Effector memory CD8-positive, alpha-beta T cell (primary cell): ENCODE results near the gene ARFGAP2.

Source experiments
- ATAC-seq: fragments of 150-1000 bp; cut with Tn5 transposase; replicated peaks from 2 replicates; pipeline ENCODE4 v1.10.0; 2021; ENCODE audit warnings: mild to moderate bottlenecking, moderate library complexity
- DNase-seq, 3 experiments: peaks; one replicate each; pipeline ENCODE4 v3.0.0; 2021
- H3K27ac Mint-ChIP-seq, 2 donors: one replicate each; pipeline ENCODE4 v1.8.0; 2022; ENCODE audit warnings: mild to moderate bottlenecking in 2 of 2, mixed read lengths in 2 of 2, moderate library complexity in 2 of 2
- H3K27me3 Mint-ChIP-seq, 2 donors: one replicate each; pipeline ENCODE4 v1.8.0; 2022; ENCODE audit warnings: mixed read lengths in 2 of 2
- H3K36me3 Mint-ChIP-seq: one replicate; pipeline ENCODE4 v1.8.0; 2022; ENCODE audit warnings: mild to moderate bottlenecking, moderate library complexity, mixed read lengths; ENCODE audit not compliant: insufficient read depth
- H3K4me1 Mint-ChIP-seq, 2 donors: one replicate each; pipeline ENCODE4 v1.8.0; 2022; ENCODE audit warnings: low read depth in 2 of 2, mixed read lengths in 2 of 2
- H3K4me3 Mint-ChIP-seq, 2 donors: one replicate each; pipeline ENCODE4 v1.8.0; 2022; ENCODE audit warnings: mild to moderate bottlenecking in 2 of 2, mixed read lengths in 2 of 2, moderate library complexity in 2 of 2
- H3K9me3 Mint-ChIP-seq, 2 donors: one replicate each; pipeline ENCODE4 v1.8.0; 2022; ENCODE audit warnings: mixed read lengths in 2 of 2

ARFGAP2 gene

DNA sequence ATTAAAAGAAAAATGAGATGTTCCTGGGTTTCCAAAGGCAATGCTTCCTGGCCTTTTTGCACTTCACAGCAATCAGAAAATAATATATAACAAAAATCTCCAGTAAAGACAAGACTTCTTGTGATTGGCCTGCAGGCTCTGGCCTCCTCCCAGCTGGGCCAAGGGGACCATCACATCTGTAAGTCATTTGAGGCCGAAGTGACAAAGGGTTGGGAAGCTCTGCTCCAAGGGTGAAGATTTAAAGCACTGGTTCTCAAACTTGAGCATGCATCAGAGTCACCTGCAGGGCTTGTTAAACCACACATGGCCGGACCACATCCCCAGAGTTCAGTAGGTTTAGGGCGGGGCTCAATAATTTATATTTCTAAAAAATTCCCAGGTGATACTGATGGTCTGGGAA lies 32.1 kb downstream of the ARFGAP2 start:
- no peak for ATAC-seq
- no peaks in the 10 kb centered on the region for H3K4me1 Mint-ChIP-seq
- no peaks in the 10 kb centered on the region for H3K36me3 Mint-ChIP-seq
- H3K4me3 Mint-ChIP-seq = no peak overlapping the region
- DNase-seq = no peak
- H3K9me3 Mint-ChIP-seq = no peaks in the 10 kb centered on the region
- no peaks in the 10 kb centered on the region for H3K27me3 Mint-ChIP-seq
- no peak overlapping the region for H3K27ac Mint-ChIP-seq

DNA sequence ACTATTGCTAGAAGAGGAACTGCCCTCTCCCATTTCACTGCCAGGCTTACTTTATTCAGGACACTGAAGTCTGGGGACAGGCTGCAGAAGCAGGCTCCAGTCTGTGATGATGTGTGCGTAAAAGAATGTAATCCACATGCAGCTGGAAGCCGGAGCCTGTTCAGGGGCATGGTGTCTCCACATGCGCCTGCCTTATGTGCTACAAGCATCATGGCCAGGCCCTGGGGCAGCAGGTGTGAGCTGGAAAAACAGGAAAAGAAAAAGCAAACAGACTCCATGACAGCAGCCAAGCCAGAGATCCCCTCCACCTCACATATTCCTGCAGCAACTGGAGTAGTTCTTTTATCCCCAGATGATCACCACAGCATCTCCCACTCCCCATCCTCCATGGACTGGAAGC lies 33.4 kb downstream of the ARFGAP2 start:
- no peaks in the 10 kb centered on the region for H3K36me3 Mint-ChIP-seq
- no peaks in the 10 kb centered on the region for H3K9me3 Mint-ChIP-seq
- no peaks in the 10 kb centered on the region for H3K4me1 Mint-ChIP-seq
- peak overlapping the region in 1 of 2 donors; percentile 46 for H3K27ac Mint-ChIP-seq
- no peak for DNase-seq
- H3K4me3 Mint-ChIP-seq = no peak overlapping the region
- H3K27me3 Mint-ChIP-seq = no peaks in the 10 kb centered on the region
- no peak for ATAC-seq

DNA sequence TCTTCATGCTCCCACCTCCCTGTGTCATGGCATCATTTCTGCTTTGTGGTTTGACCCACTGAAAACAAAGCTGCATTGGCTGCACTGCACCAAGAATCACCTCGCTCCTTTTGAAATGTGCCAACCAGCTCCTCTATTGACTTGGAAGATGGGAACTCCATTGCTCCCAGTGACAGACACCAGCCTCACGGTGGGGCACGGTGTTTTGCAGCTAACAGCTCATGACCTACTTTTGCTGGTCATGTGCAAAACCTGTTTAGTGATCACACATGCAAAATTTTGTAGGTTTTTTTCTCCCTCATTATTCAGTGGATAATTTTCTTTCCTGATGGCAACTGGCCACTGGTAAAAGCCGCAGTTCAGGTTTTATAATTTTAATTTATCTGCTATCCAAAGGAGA lies 36.8 kb downstream of the ARFGAP2 start:
- Mint-ChIP-seq H3K36me3 (no peaks in the 10 kb centered on the region), H3K9me3 (no peaks in the 10 kb centered on the region), H3K27me3 (no peaks in the 10 kb centered on the region), H3K4me1 (no peaks in the 10 kb centered on the region), H3K4me3 (no peak overlapping the region), H3K27ac (no peak overlapping the region)
- DNase-seq (no peak), ATAC-seq (no peak)

DNA sequence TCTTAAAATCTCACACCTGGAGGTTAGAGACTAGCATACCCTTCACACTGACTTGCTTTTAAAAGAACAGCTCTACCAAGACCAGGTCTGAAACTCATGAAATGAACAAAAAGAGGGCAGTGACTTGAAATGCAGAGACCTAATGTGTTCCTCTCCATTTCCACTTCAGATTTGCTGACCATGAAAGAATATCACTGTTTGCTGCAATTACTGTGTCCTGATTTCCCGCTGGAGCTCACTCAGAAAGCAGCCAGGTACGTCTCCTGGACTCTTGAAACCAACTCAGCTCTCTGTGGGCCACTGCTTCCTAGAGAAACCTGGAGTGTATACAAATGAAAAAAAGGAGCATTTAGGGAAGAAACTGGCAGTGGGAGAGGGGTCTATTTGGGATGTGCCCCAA lies 39.2 kb downstream of the ARFGAP2 start:
- Mint-ChIP-seq H3K27me3 (no peaks in the 10 kb centered on the region), H3K27ac (no peak overlapping the region), H3K4me1 (no peaks in the 10 kb centered on the region), H3K9me3 (no peaks in the 10 kb centered on the region), H3K4me3 (no peak overlapping the region), H3K36me3 (no peaks in the 10 kb centered on the region)
- DNase-seq = no peak
- ATAC-seq = no peak

DNA sequence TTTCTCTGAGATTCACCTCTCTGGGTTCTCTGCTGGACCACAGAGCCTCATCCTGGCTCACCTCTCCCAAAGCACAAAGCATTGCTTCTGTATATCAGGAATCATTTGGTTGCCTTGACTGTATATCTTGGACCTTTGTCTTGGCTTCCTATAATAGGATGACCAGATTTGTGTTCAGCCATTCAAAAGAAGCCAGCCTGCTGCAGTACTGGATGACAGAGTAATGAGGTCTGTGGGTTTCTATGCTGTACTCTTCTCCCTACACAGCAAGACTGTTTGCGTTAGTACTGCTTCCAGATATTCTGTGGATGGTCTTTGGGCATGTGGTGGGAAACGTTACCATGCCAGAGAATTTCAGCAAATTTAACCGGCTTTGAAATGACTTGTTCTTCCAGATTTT lies 39.8 kb downstream of the ARFGAP2 start:
- no peaks in the 10 kb centered on the region for H3K9me3 Mint-ChIP-seq
- ATAC-seq = no peak
- no peaks in the 10 kb centered on the region for H3K36me3 Mint-ChIP-seq
- no peaks in the 10 kb centered on the region for H3K4me1 Mint-ChIP-seq
- no peak for DNase-seq
- no peak overlapping the region for H3K27ac Mint-ChIP-seq
- H3K27me3 Mint-ChIP-seq = no peaks in the 10 kb centered on the region
- no peak overlapping the region for H3K4me3 Mint-ChIP-seq

DNA sequence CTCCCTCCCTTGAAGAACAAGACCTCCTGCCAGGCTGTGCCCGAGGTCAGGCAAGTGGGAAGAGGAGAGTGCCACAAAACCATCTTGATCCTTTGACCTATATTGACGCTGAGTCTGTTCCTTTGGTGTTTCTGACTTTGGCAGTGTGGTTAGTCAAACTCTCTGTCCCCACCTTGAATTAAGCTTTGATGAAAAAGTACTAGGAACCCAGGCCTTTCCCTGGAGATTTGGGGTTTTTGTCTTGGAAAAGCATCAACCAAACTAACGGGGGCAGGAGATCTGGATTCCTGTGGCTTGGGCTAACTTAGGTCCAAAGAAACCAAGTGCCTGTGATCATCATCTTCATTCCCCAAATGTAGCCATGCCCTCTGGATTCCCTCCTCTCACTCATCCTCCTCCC lies 40.4 kb downstream of the ARFGAP2 start:
- H3K27ac Mint-ChIP-seq = no peak overlapping the region
- no peaks in the 10 kb centered on the region for H3K4me1 Mint-ChIP-seq
- no peaks in the 10 kb centered on the region for H3K36me3 Mint-ChIP-seq

DNA sequence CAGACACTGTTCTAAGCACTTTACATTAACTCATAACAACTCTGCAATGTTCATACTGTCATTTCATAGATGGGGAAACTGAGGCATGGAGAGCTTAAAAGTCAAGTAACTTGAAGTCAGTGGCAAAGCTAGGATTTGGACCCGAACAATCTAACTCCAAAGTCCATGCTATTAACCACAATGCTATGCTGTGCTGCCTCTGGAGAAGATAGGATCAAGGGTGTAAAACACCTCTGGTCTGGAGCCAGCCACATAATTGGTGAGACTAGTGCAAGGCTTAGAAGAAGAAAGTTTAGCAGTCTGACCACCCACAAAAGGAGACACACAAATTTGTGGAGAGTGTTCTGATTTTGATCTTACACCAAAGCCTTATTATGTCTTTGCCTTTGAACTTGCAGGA lies 43.7 kb downstream of the ARFGAP2 start:
- ATAC-seq (no peak), DNase-seq (no peak)
- no peaks in the 10 kb centered on the region for H3K4me1 Mint-ChIP-seq
- no peak overlapping the region for H3K4me3 Mint-ChIP-seq
- no peaks in the 10 kb centered on the region for H3K9me3 Mint-ChIP-seq
- no peak overlapping the region for H3K27ac Mint-ChIP-seq
- H3K27me3 Mint-ChIP-seq = no peaks in the 10 kb centered on the region
- H3K36me3 Mint-ChIP-seq = no peaks in the 10 kb centered on the region

More for the DNA sequence above, 40.4 kb downstream of the ARFGAP2 start:
- Mint-ChIP-seq H3K4me3 (no peak overlapping the region), H3K9me3 (no peaks in the 10 kb centered on the region), H3K27me3 (no peaks in the 10 kb centered on the region)
- no peak for ATAC-seq
- DNase-seq = no peak

DNA sequence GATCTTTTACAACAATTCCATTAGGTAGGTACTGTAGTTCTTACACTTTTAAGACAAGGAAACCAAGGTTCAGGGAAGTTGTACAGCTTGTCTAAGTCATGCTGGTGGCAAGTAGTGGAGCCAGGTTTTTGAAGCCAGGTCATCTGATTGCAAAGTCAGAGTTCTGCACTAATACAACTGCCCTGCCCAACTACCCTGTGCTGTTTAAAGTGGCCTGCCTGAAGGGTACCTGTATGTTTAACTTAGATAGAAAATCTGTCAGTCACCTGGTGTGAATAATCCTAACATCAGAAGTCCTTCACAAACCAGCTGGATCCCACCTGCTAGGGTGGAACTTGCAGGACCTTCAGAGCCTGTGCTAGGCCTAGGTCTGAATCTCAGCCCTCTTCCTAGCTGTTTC lies 44.2 kb downstream of the ARFGAP2 start:
- DNase-seq (no peak), ATAC-seq (no peak)
- Mint-ChIP-seq H3K27me3 (no peaks in the 10 kb centered on the region), H3K36me3 (no peaks in the 10 kb centered on the region), H3K4me3 (no peak overlapping the region), H3K4me1 (no peaks in the 10 kb centered on the region), H3K27ac (no peak overlapping the region), H3K9me3 (no peaks in the 10 kb centered on the region)

DNA sequence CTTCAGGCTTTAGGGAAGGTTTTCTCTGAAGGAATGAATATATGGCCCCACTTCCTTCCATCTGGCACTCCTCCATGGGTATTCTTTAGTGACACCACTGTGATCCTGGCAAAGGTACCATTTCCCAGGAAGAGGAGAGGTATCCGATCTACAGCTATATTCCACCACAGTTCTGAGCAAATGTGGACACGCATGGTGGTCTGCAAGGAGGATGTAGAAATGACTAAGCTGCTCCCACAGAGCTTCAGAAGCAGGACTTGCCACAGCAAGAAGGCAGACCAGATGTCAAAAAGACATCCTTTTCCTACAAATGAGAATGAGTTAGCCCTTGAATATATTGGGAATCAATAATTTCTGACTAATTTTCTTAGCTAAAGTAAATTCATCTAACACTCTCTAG lies 45.5 kb downstream of the ARFGAP2 start:
- Mint-ChIP-seq H3K9me3 (no peaks in the 10 kb centered on the region), H3K27me3 (no peaks in the 10 kb centered on the region)

DNA sequence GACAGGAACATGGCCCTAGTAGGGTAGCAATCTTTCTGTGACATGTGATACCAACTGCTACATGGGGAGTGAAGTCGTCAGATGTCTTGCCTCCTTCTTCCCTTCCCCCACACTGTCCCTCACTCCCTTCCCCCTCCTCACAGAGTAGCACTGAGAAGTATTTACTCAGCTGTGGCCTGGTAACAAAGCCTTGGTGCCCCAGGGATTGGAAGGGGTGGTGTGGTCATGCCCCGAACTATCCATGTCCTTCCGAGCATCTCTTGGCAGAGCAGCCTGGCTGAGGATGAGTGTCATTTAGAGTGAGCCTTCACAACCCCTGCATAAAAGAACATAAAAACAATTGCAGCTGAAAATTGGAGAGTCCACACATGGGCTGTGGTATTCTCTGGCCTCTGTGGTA lies 46.1 kb downstream of the ARFGAP2 start:
- no peak for DNase-seq
- no peak overlapping the region for H3K27ac Mint-ChIP-seq
- H3K9me3 Mint-ChIP-seq = no peaks in the 10 kb centered on the region
- no peaks in the 10 kb centered on the region for H3K27me3 Mint-ChIP-seq
- H3K4me3 Mint-ChIP-seq = no peak overlapping the region
- no peaks in the 10 kb centered on the region for H3K4me1 Mint-ChIP-seq
- H3K36me3 Mint-ChIP-seq = no peaks in the 10 kb centered on the region
- no peak for ATAC-seq

More for the DNA sequence above, 45.5 kb downstream of the ARFGAP2 start:
- DNase-seq (no peak), ATAC-seq (no peak)
- Mint-ChIP-seq H3K36me3 (no peaks in the 10 kb centered on the region), H3K4me1 (no peaks in the 10 kb centered on the region), H3K27ac (no peak overlapping the region), H3K4me3 (no peak overlapping the region)

DNA sequence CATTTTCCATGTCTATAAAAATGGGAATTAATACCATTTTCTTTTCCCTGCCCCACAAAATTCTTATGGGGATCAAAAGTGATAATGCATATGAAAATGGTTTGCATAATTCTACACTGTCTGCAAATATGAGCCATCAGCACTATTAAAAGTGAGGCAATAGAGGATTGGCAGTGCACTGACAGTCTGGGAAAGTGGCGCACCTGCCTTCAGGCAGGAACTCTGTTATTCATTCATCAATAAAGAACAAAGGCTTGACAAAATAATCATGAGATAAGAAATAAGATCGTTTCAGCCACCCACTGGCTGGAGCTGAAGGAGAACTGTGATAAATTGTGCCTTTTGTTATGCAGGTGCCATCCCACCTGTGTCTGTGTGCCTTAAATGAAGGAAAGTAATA lies 49.5 kb downstream of the ARFGAP2 start:
- H3K27ac Mint-ChIP-seq = no peak overlapping the region
- peaks cover 3% of the 10 kb centered on the region for H3K36me3 Mint-ChIP-seq
- no peaks in the 10 kb centered on the region for H3K4me1 Mint-ChIP-seq
- ATAC-seq = no peak
- H3K27me3 Mint-ChIP-seq = no peaks in the 10 kb centered on the region
- DNase-seq = no peak
- no peak overlapping the region for H3K4me3 Mint-ChIP-seq
- H3K9me3 Mint-ChIP-seq = no peaks in the 10 kb centered on the region

DNA sequence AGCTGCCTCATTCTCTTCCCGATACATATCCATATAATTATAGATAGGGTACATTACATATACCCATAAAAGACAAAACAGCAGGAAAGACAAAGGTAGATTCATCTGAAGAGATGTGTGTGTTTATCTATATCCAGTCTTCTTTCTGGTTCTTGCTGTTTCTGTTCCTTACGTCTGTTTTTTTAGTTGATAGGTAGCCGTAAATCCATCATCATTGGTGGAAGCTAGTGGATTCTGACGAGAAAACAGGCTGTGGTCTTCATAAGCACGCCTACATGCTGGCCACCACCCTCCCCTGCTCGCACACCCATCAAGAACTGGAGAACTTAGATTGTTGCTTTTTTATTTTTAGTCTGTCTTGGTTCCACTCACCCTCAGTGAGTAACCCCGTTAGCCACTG lies 51.6 kb downstream of the ARFGAP2 start:
- Mint-ChIP-seq H3K4me1 (no peaks in the 10 kb centered on the region), H3K9me3 (no peaks in the 10 kb centered on the region), H3K4me3 (no peak overlapping the region), H3K36me3 (peaks cover 3% of the 10 kb centered on the region), H3K27ac (peak overlapping the region in 1 of 2 donors; percentile 17), H3K27me3 (no peaks in the 10 kb centered on the region)
- no peak for ATAC-seq
- no peak for DNase-seq

DNA sequence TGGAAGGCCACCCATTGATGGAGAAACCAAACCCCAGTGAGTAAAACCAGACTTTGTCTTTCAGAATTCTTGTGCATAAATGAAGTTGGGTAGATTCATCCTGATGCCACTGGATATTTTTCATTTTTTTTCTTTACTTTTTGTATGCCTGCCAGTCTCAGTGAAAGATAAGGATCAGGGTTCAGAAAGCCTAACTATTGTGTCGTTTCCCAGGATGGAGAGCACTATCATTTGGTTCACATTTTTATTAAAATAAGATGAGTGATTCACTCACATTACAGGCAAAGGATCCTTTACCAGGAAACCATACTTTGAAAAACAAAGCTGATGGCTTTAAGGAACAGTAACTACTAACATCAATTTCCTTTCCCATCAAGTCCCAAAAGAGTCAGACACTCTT lies 52.0 kb downstream of the ARFGAP2 start:
- H3K27ac Mint-ChIP-seq = no peak overlapping the region
- H3K4me1 Mint-ChIP-seq = no peaks in the 10 kb centered on the region
- H3K9me3 Mint-ChIP-seq = no peaks in the 10 kb centered on the region

DNA sequence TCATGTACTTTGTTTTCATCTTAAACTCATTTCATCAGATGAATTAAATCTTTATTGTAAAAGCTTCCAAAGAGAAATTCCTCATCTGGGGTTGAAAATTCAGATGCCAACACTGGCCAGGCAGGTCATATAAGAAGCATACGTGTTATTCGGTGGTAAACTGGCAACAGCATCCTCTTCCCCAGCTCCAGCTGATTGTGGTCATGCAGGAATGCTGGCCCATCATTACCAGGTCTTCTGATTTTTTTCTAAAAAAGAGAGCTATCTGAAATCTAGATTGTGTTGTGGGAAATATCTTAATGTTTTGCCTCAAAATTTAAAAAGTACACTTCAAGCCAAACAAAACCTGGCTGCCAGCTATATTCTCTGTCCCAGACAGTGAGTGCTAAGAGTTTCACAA lies 53.6 kb downstream of the ARFGAP2 start:
- Mint-ChIP-seq H3K9me3 (no peaks in the 10 kb centered on the region), H3K4me1 (no peaks in the 10 kb centered on the region), H3K27ac (no peak overlapping the region), H3K4me3 (no peak overlapping the region), H3K27me3 (no peaks in the 10 kb centered on the region), H3K36me3 (peaks cover 3% of the 10 kb centered on the region)
- no peak for DNase-seq
- no peak for ATAC-seq

More for the DNA sequence above, 52.0 kb downstream of the ARFGAP2 start:
- ATAC-seq (no peak), DNase-seq (no peak)
- Mint-ChIP-seq H3K36me3 (peaks cover 3% of the 10 kb centered on the region), H3K27me3 (no peaks in the 10 kb centered on the region), H3K4me3 (no peak overlapping the region)

DNA sequence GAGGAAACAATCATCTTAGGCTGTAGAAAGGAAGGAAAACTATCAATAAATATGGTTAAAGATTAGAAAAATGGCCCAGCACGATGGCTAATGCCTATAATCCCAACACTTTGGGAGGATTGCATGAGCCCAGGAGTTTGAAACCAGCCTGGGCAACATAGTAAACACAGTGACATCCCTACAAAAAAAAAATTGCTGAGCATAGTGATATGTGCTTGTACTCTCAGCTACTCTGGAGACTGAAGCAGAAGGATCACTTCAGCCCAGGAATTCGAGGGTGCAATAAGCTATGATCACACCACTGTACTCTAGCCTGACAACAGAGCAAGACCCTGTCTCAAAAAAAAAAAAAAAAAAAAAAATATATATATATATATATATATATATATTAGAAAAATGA lies 54.9 kb downstream of the ARFGAP2 start:
- Mint-ChIP-seq H3K4me3 (no peak overlapping the region), H3K4me1 (no peaks in the 10 kb centered on the region), H3K36me3 (peaks cover 3% of the 10 kb centered on the region), H3K27ac (no peak overlapping the region), H3K9me3 (no peaks in the 10 kb centered on the region), H3K27me3 (no peaks in the 10 kb centered on the region)
- ATAC-seq (no peak), DNase-seq (no peak)
